Measurements from ENCODE around the gene PDE3A.
"Not testable (repeated sequence)": the region's sequence is repeated elsewhere in the genome, so short reads cannot be mapped to it uniquely, and the experiment has no call there.

Gene PDE3A

DNA sequence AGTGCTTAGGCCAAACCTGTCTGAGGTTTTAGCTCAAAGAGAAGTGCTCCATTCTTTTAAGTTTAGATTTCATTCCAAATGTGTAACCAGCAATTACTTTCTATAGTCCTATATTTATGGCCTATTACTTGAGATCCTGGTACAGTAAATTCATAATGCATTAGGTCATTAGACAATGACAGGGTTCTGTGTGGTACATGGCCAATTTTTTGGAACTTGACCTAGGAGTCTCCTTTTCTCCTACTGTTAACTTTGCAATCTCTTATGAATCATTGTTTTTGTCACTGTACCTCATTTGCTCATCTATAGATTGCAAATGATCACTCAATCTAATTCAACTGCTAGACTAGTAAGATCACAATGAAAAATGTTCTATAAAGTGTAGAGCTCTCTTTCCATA is 136.7 kb downstream of the PDE3A start:
- no peak for DNase-seq

- no peak for DNase-seq
These were observed 138.7 kb downstream of the PDE3A start for GRCh38 chr12:20507056-20507455.

DNA sequence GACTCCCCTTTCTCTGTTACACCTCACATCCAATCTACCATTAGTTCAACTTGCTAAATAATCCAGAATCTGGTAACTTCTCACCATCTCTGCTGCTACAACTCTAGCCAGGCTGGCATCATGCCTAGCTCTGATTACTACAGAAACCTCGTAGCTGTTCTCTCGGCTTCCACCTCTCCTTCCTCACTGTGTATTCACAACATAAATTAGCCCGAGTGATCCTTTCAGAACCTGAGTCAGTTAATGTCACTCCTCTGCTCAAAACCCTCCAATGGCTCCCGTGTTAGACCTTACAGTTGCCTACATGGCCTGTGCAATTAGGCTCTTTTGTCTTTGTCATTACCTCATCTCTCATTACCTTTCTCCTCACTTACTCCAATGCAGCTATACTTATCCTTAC is 139.4 kb downstream of the PDE3A start:
- DNase-seq: no peak

DNA sequence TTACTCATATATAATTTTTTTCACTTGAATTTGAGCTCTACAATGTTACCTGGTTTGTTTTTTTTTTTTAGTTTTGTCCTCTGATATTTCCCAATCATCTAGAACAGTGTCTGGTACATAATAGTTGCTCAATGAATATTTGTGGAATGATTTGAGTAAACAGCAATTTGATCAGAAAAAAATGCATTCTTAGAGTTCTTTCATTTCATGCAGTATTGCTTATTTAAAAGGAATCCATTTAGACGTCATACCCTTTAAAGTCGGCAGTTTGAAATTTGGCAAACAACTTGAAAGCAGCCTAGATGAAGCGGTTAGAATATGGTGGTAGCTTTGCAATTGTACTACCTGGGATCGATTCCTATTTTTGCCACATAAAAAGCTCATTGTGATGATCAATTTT is 140.0 kb downstream of the PDE3A start:
- DNase-seq: no peak

DNA sequence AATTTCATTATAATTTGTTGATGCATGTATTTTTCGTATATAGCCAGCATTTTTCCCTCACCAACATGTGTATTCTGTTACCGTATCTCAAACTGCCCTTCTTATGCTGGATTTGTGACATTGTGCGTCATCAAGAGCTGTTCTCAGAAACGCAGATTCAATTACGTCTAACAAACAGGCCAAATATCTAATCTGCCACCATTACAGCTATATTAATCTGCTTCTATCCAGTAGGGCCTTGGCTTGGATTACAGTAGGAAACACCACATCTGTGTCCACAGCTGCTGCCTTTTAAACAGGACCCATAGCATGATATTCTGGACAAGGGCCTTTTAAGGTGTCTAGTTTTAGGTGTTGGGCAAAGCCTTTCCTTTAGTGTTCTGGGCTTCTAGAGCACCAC is 140.6 kb downstream of the PDE3A start:
- no peak for DNase-seq

DNA sequence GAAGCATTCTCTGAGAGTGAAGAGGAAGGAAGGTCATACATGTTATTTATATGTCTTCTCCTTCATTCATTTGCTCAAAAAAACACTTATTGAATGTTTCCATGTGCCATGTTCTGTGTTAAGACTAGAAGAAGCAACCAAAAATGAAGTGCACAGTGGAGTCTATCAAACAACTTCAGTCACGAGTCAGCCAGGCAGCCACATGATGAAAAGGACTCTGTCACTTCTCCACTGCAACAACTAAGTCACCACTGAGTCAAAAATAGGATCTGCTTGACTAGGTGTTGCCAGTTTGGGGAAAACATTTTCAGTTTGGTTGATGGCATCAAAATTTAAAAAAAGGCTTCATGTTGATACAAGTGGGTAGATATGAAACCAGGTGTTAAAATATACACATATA is 142.5 kb downstream of the PDE3A start:
- no peak for DNase-seq

- no peak for DNase-seq
These were observed 144.9 kb downstream of the PDE3A start for GRCh38 chr12:20513189-20513588.

- DNase-seq: no peak
These were observed 146.3 kb downstream of the PDE3A start for GRCh38 chr12:20514598-20514997.

GRCh38 chr12:20520532-20520931 is 152.2 kb downstream of the PDE3A start:
- no peak for DNase-seq

DNA sequence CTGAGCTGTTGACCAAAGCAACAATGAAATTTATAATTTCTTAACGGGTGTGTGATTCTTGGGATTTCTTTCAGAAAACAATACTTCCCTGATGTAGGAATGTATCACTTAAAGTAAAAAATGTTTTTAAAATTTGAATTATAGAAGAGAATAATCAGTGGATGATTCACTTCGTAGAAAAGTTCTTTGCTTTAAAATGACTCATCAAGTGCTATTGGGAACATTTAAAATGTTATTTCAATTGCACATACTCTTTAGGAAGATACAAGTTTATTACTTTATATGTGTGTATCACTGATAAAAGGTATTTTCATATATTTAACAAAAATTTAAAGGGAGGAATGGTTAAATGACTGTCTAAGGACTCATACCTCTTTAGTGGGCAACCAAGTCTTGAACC is 155.3 kb downstream of the PDE3A start:
- DNase-seq: no peak

- no peak for DNase-seq
These were observed 155.8 kb downstream of the PDE3A start for GRCh38 chr12:20524113-20524512.

- no peak for DNase-seq
These were observed 156.8 kb downstream of the PDE3A start for GRCh38 chr12:20525064-20525610.

DNA sequence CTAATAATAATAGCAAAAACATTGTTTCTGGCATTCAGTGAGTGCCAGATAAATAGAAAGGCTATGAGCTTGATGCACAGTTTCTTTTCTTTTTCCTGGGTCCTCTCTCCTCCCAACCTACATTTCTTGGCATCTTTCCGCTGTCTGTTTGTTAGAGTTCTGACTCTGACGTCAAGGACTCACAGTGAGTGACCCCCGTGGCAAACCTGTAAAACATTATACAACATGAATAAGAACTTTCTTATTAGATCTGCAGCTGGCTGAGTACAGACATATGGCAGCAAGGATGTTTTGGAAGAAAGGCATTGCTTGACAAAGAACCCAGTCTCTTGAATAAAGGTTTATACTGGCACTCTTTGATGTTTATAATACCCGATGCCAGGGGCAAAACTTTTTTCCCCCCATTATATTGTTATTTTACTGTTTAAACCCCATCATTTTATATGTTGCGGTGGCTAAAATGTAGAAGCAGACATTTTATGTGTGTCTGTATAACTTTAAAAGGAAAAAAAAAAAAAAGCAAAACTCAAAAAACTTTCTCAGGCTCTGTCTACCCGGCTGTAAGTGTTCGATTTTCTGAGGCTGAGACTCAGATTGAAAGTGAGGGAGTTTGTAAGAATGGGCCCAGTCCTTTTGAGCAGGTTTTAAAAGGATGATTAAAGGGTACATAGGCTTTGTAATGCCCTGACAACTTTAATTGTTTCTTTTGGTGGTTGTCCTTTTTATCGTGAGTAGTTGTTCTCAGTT is 159.3 kb downstream of the PDE3A start:
- no peak for DNase-seq

- no peak for DNase-seq
These were observed 159.9 kb downstream of the PDE3A start for GRCh38 chr12:20528208-20528607.

DNA sequence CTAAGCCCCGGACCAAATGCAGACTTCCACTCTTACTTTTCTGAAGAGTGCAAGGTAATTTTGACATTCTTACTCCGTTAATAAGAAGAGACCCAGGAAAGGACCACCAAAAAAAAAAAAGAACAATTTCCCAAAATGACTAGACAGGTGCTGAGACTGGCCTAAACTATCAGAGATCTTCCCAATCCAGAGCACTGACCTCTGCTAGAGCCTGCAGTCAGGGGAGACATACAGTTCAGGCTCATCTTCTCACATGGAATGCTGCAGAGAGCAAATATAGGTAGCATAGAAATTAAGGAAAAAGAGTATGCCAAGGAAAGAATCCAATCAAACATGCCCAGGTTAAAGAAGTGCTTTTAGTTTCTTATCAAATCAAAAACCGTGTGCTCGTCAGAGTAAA is 177.9 kb downstream of the PDE3A start:
- no peak for DNase-seq

GRCh38 chr12:20547816-20548575 is 179.7 kb downstream of the PDE3A start:
- no peak for DNase-seq

DNA sequence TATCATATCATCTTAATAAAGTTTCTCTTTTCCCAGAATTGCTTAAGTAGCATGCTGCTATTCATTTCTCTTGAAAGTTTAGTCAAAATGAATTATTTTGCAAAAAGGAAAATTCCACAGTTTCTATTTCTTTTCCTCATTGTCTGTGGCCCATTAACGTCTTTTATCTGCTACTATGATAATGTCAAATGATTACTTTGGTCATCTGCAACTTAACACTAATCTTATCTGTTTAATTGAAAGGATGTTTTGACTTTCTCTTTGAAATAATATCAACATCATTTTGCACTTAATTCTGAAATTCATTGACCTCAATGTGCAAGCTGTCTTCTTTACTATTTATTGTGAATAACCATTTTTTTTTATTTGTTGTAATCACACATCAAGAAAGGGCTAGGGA is 180.3 kb downstream of the PDE3A start:
- DNase-seq: no peak

- DNase-seq: no peak
These were observed 180.9 kb downstream of the PDE3A start for GRCh38 chr12:20549108-20549719.

- not testable (repeated sequence) for DNase-seq
These were observed 183.6 kb downstream of the PDE3A start for GRCh38 chr12:20551742-20552442.

GRCh38 chr12:20552586-20552985 is 184.2 kb downstream of the PDE3A start:
- DNase-seq: not testable (repeated sequence)

DNA sequence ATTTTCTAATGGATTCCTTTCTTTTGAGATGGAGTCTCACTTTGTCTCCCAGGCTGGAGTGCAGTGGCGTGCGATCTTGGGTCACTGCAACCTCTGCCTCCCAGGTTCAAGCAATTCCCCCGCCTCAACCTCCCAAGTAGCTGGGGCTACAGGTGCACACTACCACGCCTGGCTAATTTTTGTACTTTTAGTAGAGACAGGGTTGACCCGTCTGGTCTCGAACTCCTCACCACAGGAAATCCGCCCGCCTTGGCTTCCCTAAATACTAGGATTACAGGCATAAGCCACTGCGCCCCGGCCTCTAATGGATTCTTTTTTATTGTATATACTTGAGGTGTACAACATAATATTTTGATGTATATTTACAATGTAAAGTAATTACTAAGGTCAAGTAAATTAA is 186.7 kb downstream of the PDE3A start:
- DNase-seq: no peak

GRCh38 chr12:20555771-20556170 is 187.4 kb downstream of the PDE3A start:
- no peak for DNase-seq

- no peak for DNase-seq
These were observed 188.8 kb downstream of the PDE3A start for GRCh38 chr12:20557096-20557495.

All from bone marrow (tissue), 2 donors.